SK-N-MC (cell line): ENCODE measurements around the gene CMIP.

Experiments
- EZH2 ChIP-seq: fragments of 200-600 bp; sonication (generic); IDR thresholded peaks from one replicate; pipeline ENCODE4 v1.6.1; 2017; ENCODE audit warnings: antibody characterized with exemption
- FOXP2 ChIP-seq: optimal IDR thresholded peaks from 2 replicates; pipeline ENCODE3; 2011; ENCODE audit warnings: mild to moderate bottlenecking, moderate library complexity; ENCODE audit not compliant: insufficient read depth; ENCODE audit errors: extremely low read length, control extremely low read depth
- POLR2AphosphoS5 ChIP-seq: IDR thresholded peaks from 2 replicates; pipeline ENCODE4 v1.6.1; 2012; ENCODE audit warnings: mild to moderate bottlenecking, low read depth, low read length, borderline replicate concordance

- TF ChIP-seq EZH2 (no peak), POLR2AphosphoS5 (no peak), FOXP2 (no peak)
These were observed 11.3 kb downstream of the CMIP start for GRCh38 chr16:81455720-81456494.
